Endodermal cell (in vitro differentiated cells): ENCODE data around the gene WRAP73. TPM values are rescaled to one million over a fixed set of nuclear protein-coding genes. Genes with fewer than 3 reads are reported as not detected.

Source experiments
- DNase-seq: peaks from one replicate; pipeline ENCODE4 v3.0.0-alpha.2; 2017
- H3K27ac ChIP-seq: 2 replicates; pipeline ENCODE4 v1.5.1; 2013; ENCODE audit warnings: mild to moderate bottlenecking, low read depth, low read length, moderate library complexity
- H3K27me3 ChIP-seq: 2 replicates; pipeline ENCODE4 v1.6.1; 2013; ENCODE audit warnings: mild to moderate bottlenecking, low read length, moderate library complexity; ENCODE audit not compliant: insufficient read depth, control insufficient read depth, poor library complexity, severe bottlenecking
- H3K36me3 ChIP-seq: 2 replicates; pipeline ENCODE4 v1.7.0; 2013; ENCODE audit warnings: mild to moderate bottlenecking, low read length, moderate library complexity; ENCODE audit not compliant: control insufficient read depth, insufficient read depth
- H3K4me1 ChIP-seq: one replicate; pipeline ENCODE4 v1.7.0; 2013; ENCODE audit warnings: low read length; ENCODE audit not compliant: control insufficient read depth, insufficient read depth
- H3K4me3 ChIP-seq: 2 replicates; pipeline ENCODE4 v1.5.1; 2013; ENCODE audit warnings: mild to moderate bottlenecking, low read length, moderate library complexity
- H3K9ac ChIP-seq: 2 replicates; pipeline ENCODE4 v1.6.1; 2013; ENCODE audit warnings: mild to moderate bottlenecking, low read length, moderate library complexity; ENCODE audit not compliant: poor library complexity, severe bottlenecking; ENCODE audit errors: extremely low read depth
- H3K9me3 ChIP-seq: 2 replicates; pipeline ENCODE4 v1.6.1; 2013; ENCODE audit warnings: mild to moderate bottlenecking, low read length, moderate library complexity; ENCODE audit not compliant: control insufficient read depth
- H3K27ac Mint-ChIP-seq: 2 replicates; pipeline ENCODE4 v1.8.0; 2020; ENCODE audit warnings: mixed read lengths
- H3K27me3 Mint-ChIP-seq: 2 replicates; pipeline ENCODE4 v1.8.0; 2021; ENCODE audit warnings: mild to moderate bottlenecking, mixed read lengths; ENCODE audit not compliant: insufficient read depth
- H3K36me3 Mint-ChIP-seq: 2 replicates; pipeline ENCODE4 v1.8.0; 2020; ENCODE audit warnings: low read depth, mixed read lengths
- H3K4me1 Mint-ChIP-seq: 2 replicates; pipeline ENCODE4 v1.8.0; 2020; ENCODE audit warnings: mixed read lengths
- H3K4me3 Mint-ChIP-seq: 2 replicates; pipeline ENCODE4 v1.8.0; 2020; ENCODE audit warnings: mild to moderate bottlenecking, moderate library complexity, mixed read lengths
- H3K9me3 Mint-ChIP-seq: 2 replicates; pipeline ENCODE4 v1.8.0; 2020; ENCODE audit warnings: mild to moderate bottlenecking, mixed read lengths
- WGBS, 2 experiments: methylation state at CpG; one replicate each; pipeline versions ENCODE4 v1.1.5 to v1.1.7; 2013; ENCODE audit warnings: missing lambda C conversion rate in 2 of 2, mixed read lengths in 1 of 2; ENCODE audit not compliant: insufficient coverage in 1 of 2, insufficient read length in 1 of 2; 5-methylcytosine and 5-hydroxymethylcytosine counted together
- total RNA-seq, 2 donors: library from RNA; stranded (reverse); fragmentation: NEBNext Ultra II Directional in 1 of 2; extraction: Animal tissue kit (Norgen Biotek cat#: 25700) in 1 of 2; gene quantifications; 2 replicates in 1 of 2; 3 replicates in 1 of 2; pipeline ENCODE4 v1.2.1, GENCODE V29; 2021
- TF ChIP-seq, protein P1 (sequence below): fragments of 200-600 bp; sonication (generic); conservative IDR thresholded peaks from 2 replicates; pipeline ENCODE4 v1.5.0; 2021; ENCODE audit warnings: antibody characterized with exemption, mild to moderate bottlenecking

Gene WRAP73
- total RNA-seq, 2 donors from 2014 or later: 29.8 to 32.5 TPM

DNA sequence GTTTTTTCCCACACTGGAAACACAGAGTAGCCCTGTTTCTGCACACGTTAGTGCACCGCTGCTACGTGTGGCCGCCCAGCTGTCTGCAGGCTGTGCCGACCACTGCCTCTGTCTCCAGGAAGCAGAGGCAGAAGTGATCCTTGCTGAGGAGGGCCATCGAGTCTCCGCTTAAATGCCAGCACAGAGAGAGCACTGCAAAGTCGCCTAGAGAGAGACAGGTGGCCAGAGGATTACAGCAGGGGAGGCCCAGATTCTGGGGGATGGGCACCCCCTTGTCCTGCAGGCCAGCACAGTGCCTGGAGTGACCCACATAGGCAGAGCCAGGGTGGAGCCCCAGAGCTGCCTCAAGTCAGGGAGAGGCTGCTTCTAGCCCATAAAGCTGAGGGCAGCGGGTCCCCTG lies 19.0 kb downstream of the WRAP73 start:
- Histone ChIP-seq H3K4me3 (no peak overlapping the region), H3K27me3 (no peaks in the 10 kb centered on the region), H3K9ac (no peak overlapping the region), H3K9me3 (no peaks in the 10 kb centered on the region), H3K4me1 (peaks cover 2% of the 10 kb centered on the region), H3K36me3 (peaks cover 52% of the 10 kb centered on the region), H3K27ac (no peak overlapping the region)
- H3K9me3 Mint-ChIP-seq: no peaks in the 10 kb centered on the region
- H3K4me3 Mint-ChIP-seq: no peak overlapping the region
- no peak overlapping the region for H3K27ac Mint-ChIP-seq
- peaks cover 2% of the 10 kb centered on the region for H3K4me1 Mint-ChIP-seq
- peaks cover 49% of the 10 kb centered on the region for H3K36me3 Mint-ChIP-seq
- no peak for DNase-seq
- no peaks in the 10 kb centered on the region for H3K27me3 Mint-ChIP-seq
- 84 to 88% methylated on average over 8 to 9 of the region's 9 CpGs for WGBS, 2 experiments
- TF ChIP-seq, protein P1, sequence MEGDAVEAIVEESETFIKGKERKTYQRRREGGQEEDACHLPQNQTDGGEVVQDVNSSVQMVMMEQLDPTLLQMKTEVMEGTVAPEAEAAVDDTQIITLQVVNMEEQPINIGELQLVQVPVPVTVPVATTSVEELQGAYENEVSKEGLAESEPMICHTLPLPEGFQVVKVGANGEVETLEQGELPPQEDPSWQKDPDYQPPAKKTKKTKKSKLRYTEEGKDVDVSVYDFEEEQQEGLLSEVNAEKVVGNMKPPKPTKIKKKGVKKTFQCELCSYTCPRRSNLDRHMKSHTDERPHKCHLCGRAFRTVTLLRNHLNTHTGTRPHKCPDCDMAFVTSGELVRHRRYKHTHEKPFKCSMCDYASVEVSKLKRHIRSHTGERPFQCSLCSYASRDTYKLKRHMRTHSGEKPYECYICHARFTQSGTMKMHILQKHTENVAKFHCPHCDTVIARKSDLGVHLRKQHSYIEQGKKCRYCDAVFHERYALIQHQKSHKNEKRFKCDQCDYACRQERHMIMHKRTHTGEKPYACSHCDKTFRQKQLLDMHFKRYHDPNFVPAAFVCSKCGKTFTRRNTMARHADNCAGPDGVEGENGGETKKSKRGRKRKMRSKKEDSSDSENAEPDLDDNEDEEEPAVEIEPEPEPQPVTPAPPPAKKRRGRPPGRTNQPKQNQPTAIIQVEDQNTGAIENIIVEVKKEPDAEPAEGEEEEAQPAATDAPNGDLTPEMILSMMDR: no peak

DNA sequence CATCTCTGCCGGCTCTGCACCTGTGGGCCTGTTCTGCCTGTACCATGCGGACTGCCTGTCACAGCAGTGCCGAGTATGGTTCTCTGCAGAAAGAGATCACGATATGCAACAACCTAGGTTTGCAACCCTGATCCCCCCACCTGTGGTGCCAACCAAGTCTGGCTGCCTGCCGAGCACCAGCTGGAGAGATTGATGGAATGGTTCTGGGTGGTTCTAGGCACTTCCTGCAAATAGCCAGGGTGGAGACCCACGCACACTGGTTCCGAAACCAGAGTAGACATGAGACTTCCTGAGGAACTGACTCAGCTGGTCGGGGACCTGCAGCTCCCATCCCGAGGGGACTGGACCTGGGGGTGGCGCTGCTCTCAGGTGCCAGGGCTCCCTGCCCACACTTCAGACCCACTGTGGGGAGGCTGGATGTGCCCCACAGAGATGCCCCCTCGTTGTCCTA lies 19.7 kb downstream of the WRAP73 start:
- Histone ChIP-seq H3K9ac (no peak overlapping the region), H3K36me3 (peaks cover 49% of the 10 kb centered on the region), H3K4me1 (peaks cover 3% of the 10 kb centered on the region), H3K27ac (no peak overlapping the region), H3K4me3 (no peak overlapping the region), H3K27me3 (no peaks in the 10 kb centered on the region), H3K9me3 (no peaks in the 10 kb centered on the region)
- Mint-ChIP-seq H3K27me3 (no peaks in the 10 kb centered on the region), H3K27ac (no peak overlapping the region), H3K36me3 (peaks cover 46% of the 10 kb centered on the region), H3K4me1 (peaks cover 5% of the 10 kb centered on the region), H3K4me3 (no peak overlapping the region), H3K9me3 (no peaks in the 10 kb centered on the region)
- DNase-seq: no peak
- TF ChIP-seq, protein P1: no peak
- 90 to 91% methylated on average over 8 to 11 of the region's 11 CpGs for WGBS, 2 experiments

DNA sequence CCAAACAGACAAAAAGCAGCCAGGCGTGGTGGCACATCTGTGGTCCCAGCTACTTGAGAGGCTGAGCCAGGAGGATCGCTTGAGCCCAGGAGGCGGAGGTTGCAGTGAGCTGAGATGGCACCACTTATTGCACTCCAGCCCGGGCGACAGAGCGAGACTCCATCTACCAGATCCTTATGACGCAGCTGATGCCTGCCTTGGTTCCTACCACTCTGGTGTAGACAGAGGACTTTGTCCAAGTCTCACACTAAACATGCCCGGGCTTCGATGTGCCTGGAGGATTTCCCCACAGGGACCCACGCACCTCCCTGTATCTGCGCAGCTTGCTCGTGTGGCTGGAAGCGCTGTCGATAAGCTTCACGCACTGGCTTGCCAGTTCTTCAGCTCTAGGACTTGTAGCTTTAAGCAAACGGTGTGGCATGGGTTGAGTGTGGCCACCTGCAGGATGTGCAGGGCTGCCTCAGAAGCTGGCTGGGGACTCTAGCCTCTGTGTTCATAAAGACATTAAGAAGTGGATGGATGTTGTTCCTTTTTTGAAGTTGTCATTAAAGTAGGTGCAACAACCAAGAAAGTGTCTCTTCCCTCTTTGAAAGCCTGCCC lies 20.2 kb downstream of the WRAP73 start:
- WGBS, 2 experiments: 95 to 97% methylated on average over 16 of the region's 16 CpGs

More for the DNA sequence above, 20.2 kb downstream of the WRAP73 start:
- Histone ChIP-seq H3K9me3 (no peaks in the 10 kb centered on the region), H3K9ac (no peak overlapping the region), H3K36me3 (peaks cover 45% of the 10 kb centered on the region), H3K4me1 (peaks cover 3% of the 10 kb centered on the region), H3K27ac (no peak overlapping the region), H3K4me3 (no peak overlapping the region), H3K27me3 (no peaks in the 10 kb centered on the region)
- Mint-ChIP-seq H3K9me3 (no peaks in the 10 kb centered on the region), H3K27me3 (no peaks in the 10 kb centered on the region), H3K4me1 (peaks cover 5% of the 10 kb centered on the region), H3K36me3 (peaks cover 41% of the 10 kb centered on the region), H3K27ac (no peak overlapping the region), H3K4me3 (no peak overlapping the region)
- TF ChIP-seq, protein P1: no peak
- DNase-seq: no peak
